Fibroblast of lung (primary cell): Measurements from ENCODE around the gene NR6A1. TPM values are rescaled to one million over a fixed set of nuclear protein-coding genes. Genes with fewer than 3 reads are reported as not detected.

Experiments used
- DNase-seq, 2 donors: peaks; one replicate each; pipeline versions ENCODE4 v3.0.0 to v3.0.0-alpha.2; 2010; ENCODE audit warnings: low read depth in 2 of 2
- H2AFZ ChIP-seq: 2 replicates; pipeline ENCODE4 v1.5.1; 2012; ENCODE audit warnings: low read length, control low read depth, inconsistent platforms
- H3K27ac ChIP-seq: 2 replicates; pipeline ENCODE4 v1.5.1; 2011; ENCODE audit warnings: low read length, control low read depth; ENCODE audit not compliant: insufficient read depth
- H3K27me3 ChIP-seq: 2 replicates; pipeline ENCODE4 v1.5.1; 2011; ENCODE audit warnings: mild to moderate bottlenecking, low read length; ENCODE audit not compliant: control insufficient read depth, insufficient read depth
- H3K36me3 ChIP-seq: 2 replicates; pipeline ENCODE4 v1.5.1; 2011; ENCODE audit warnings: low read length; ENCODE audit not compliant: control insufficient read depth, insufficient read depth
- H3K4me1 ChIP-seq: 2 replicates; pipeline ENCODE4 v1.5.1; 2011; ENCODE audit warnings: low read length; ENCODE audit not compliant: control insufficient read depth, insufficient read depth; ENCODE audit errors: extremely low read depth
- H3K4me2 ChIP-seq: 2 replicates; pipeline ENCODE4 v1.5.1; 2011; ENCODE audit warnings: low read length, control low read depth; ENCODE audit not compliant: insufficient read depth; ENCODE audit errors: extremely low read depth
- H3K4me3 ChIP-seq, 4 experiments: fragments of 200-600 bp in 1 of 4; sonication (generic) in 1 of 4; replicated peaks in 1 of 4; 2 replicates each; pipeline ENCODE4 v1.5.1; 2011 to 2016; ENCODE audit warnings: low read length in 4 of 4, low read depth in 3 of 4, mild to moderate bottlenecking in 3 of 4, control low read depth in 2 of 4, inconsistent platforms in 1 of 4, mixed read lengths in 1 of 4; ENCODE audit not compliant: insufficient read depth in 1 of 4; ENCODE audit errors: control extremely low read depth in 1 of 4
- H3K79me2 ChIP-seq: 2 replicates; pipeline ENCODE4 v1.5.1; 2012; ENCODE audit warnings: mild to moderate bottlenecking, low read length, inconsistent platforms; ENCODE audit not compliant: control insufficient read depth, insufficient read depth
- H3K9ac ChIP-seq: 2 replicates; pipeline ENCODE4 v1.5.1; 2011; ENCODE audit warnings: mild to moderate bottlenecking, low read length, control low read depth; ENCODE audit not compliant: insufficient read depth
- H3K9me3 ChIP-seq: 2 replicates; pipeline ENCODE4 v1.5.1; 2012; ENCODE audit warnings: low read depth, low read length; ENCODE audit not compliant: control insufficient read depth, insufficient read depth
- H4K20me1 ChIP-seq: 2 replicates; pipeline ENCODE4 v1.5.1; 2011; ENCODE audit warnings: low read length; ENCODE audit not compliant: control insufficient read depth, insufficient read depth; ENCODE audit errors: extremely low read depth
- CTCF ChIP-seq, 2 donors: IDR thresholded peaks in 1 of 2; conservative IDR thresholded peaks in 1 of 2; 1 replicate in 1 of 2; 2 replicates in 1 of 2; pipeline ENCODE4 v1.5.1; 2011 to 2012; ENCODE audit warnings: low read length in 2 of 2, control low read depth in 1 of 2, inconsistent platforms in 1 of 2, low read depth in 1 of 2, mild to moderate bottlenecking in 1 of 2
- EZH2 ChIP-seq: IDR thresholded peaks from 2 replicates; pipeline ENCODE4 v1.5.1; 2012; ENCODE audit warnings: low read length, control low read depth, mild to moderate bottlenecking; ENCODE audit errors: missing control alignments
- polyA plus RNA-seq, 2 donors: library from polyadenylated mRNA; depleted of rRNA in 1 of 2; stranded (reverse) in 1 of 2; unstranded in 1 of 2; fragments of >200 nt; gene quantifications; 2 replicates each; pipeline ENCODE4 v1.2.1, GENCODE V29; 2011 to 2012; ENCODE audit warnings: missing spikeins in 1 of 2
- total RNA-seq: library from RNA; depleted of rRNA; stranded (reverse); fragments of >200 nt; gene quantifications from 2 replicates; pipeline ENCODE4 v1.2.1, GENCODE V29; 2014

NR6A1 gene
- total and polyA plus RNA-seq, 2 donors (not counting 1 experiment from before 2014, with no cell fraction given): 0.07 to 0.50 TPM

- H3K4me2 ChIP-seq: no peak overlapping the region
- no peak for DNase-seq
- H3K4me1 ChIP-seq: no peaks in the 10 kb centered on the region
- TF ChIP-seq CTCF (conservative IDR thresholded peaks at IDR 0.05 in 1 of 2, IDR thresholded peaks at IDR 0.05 in 1 of 2; ENCODE audit: low read depth in 1 of 2, low read length in 2 of 2) (no peak), EZH2 (no peak)
- no peaks in the 10 kb centered on the region for H3K27me3 ChIP-seq
- no peak overlapping the region for H3K9ac ChIP-seq
- no peaks in the 10 kb centered on the region for H3K9me3 ChIP-seq
- H3K79me2 ChIP-seq: no peaks in the 10 kb centered on the region
- H2AFZ ChIP-seq: no peak overlapping the region
- no peaks in the 10 kb centered on the region for H4K20me1 ChIP-seq
- H3K27ac ChIP-seq: no peak overlapping the region
- no peak overlapping the region for H3K4me3 ChIP-seq
- no peaks in the 10 kb centered on the region for H3K36me3 ChIP-seq
Measured at GRCh38 chr9:124686918-124687317, 84.2 kb downstream of the NR6A1 start.

DNA sequence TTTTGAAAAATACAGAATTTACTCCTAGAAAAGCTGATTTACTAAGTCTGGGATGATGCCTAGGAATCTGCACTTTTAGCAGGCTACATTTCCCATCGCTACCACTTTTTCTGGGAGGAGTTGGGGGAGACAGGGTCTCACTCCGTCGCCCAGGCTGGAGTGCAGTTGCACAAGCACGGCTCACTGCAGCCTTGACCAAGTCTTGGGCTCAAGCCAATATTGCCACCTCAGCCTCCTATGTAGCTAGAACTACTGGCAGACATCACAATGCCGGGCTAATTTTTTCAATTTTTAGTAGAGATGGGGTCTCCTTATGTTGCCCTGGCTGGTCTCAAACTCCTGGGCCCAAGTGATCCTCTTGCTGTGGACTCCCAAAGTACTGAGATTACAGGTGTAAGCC lies 85.9 kb downstream of the NR6A1 start:
- Histone ChIP-seq H3K27ac (no peak overlapping the region), H2AFZ (no peak overlapping the region), H3K79me2 (no peaks in the 10 kb centered on the region), H3K4me1 (no peaks in the 10 kb centered on the region), H3K9me3 (no peaks in the 10 kb centered on the region), H3K4me2 (no peak overlapping the region), H3K4me3 (no peak overlapping the region), H4K20me1 (no peaks in the 10 kb centered on the region), H3K9ac (no peak overlapping the region), H3K27me3 (no peaks in the 10 kb centered on the region), H3K36me3 (no peaks in the 10 kb centered on the region)
- no peak for TF ChIP-seq CTCF (conservative IDR thresholded peaks at IDR 0.05 in 1 of 2, IDR thresholded peaks at IDR 0.05 in 1 of 2; ENCODE audit: low read depth in 1 of 2, low read length in 2 of 2)
- TF ChIP-seq EZH2: no peak
- DNase-seq: peak; percentile 25 to 38

DNA sequence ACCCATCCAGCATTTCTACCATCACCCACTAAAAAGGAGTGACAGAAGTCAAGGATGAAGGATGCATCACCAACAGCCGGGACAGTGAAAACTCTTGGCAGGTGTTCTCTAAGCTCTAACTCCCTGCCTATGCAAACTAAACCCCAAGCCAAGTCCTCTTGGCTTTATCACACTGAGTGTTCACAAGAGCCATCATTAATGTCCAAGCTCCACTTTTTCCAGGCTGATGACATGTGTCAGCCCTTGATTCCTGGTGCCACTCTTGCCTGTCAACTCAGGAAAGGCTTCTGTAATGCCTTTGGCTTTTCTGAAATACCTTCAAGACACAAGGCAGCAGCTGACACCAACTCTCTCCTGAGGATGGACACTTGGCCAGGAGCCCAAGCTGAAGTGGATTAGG lies 86.9 kb downstream of the NR6A1 start:
- H3K27ac ChIP-seq: no peak overlapping the region
- no peak overlapping the region for H2AFZ ChIP-seq
- no peaks in the 10 kb centered on the region for H3K9me3 ChIP-seq
- H4K20me1 ChIP-seq: no peaks in the 10 kb centered on the region
- H3K79me2 ChIP-seq: no peaks in the 10 kb centered on the region
- TF ChIP-seq CTCF (conservative IDR thresholded peaks at IDR 0.05 in 1 of 2, IDR thresholded peaks at IDR 0.05 in 1 of 2; ENCODE audit: low read depth in 1 of 2, low read length in 2 of 2): no peak
- no peak for TF ChIP-seq EZH2
- no peaks in the 10 kb centered on the region for H3K36me3 ChIP-seq
- no peak overlapping the region for H3K4me2 ChIP-seq
- no peak for DNase-seq
- H3K9ac ChIP-seq: no peak overlapping the region
- no peaks in the 10 kb centered on the region for H3K27me3 ChIP-seq
- no peaks in the 10 kb centered on the region for H3K4me1 ChIP-seq
- H3K4me3 ChIP-seq: no peak overlapping the region
